ENCODE data around the gene NODAL. TPM values are rescaled to one million over a fixed set of nuclear protein-coding genes. Genes with fewer than 3 reads are reported as not detected.

The NODAL gene
- total RNA-seq, 1 donor from 2014 or later = not detected

DNA sequence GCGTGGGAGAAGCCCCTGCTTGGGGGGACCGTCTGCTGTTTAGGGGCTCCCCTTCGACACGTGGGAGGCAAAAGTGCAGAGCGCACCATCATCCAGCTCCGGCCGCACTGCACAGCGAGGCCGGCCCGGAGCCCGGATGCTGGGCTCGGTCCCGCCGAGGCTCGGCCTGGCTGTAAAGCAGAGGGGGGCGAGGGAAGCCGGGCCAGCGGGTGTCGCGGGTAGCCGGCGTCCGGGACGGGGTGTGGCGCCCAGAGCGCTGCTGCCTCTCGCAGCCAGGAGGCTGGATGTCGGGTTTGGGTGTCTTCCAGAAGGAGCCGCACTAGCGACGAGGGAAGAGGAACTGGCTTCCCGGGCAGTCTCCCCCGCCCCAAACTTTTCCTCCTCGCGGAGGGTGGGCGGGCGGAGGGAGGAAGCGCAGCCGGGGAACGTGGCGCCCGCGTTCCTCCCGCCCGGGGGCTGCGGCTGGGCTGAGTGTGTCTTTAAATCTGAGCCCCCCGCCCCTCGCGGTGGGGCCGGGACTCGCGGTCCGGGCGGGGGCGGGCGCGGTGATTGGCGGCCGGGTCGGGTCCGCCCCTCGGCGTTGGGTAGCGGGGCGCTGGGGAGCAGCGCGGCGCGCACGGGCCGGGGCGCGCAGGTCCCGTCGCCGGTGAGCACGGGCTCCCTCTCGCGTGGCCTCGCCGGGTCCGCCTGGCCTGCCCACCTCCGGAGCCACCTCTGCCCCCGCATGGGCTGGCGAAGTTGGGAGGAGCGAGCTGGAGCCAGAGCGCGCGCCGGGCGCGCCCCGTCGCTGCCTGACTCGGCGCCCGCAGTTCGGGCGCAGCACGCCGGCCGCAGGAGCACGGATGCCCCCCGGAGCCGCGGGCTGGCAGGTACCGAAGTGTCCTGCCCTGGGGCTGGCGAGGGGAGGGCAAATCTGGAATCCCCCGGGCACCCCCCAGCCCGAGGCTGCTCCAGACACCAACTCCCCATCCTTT lies 37.0 kb upstream of the NODAL start, which contains the start of gene PALD1:
Gene PALD1, plus strand, starts transcription at position 577 of the 974 bp plus-strand sequence. CDS start 47,185 bp downstream, outside the sequence.
- no peaks in the 10 kb centered on the region for H3K9me3 Mint-ChIP-seq
- TF ChIP-seq, protein P1, sequence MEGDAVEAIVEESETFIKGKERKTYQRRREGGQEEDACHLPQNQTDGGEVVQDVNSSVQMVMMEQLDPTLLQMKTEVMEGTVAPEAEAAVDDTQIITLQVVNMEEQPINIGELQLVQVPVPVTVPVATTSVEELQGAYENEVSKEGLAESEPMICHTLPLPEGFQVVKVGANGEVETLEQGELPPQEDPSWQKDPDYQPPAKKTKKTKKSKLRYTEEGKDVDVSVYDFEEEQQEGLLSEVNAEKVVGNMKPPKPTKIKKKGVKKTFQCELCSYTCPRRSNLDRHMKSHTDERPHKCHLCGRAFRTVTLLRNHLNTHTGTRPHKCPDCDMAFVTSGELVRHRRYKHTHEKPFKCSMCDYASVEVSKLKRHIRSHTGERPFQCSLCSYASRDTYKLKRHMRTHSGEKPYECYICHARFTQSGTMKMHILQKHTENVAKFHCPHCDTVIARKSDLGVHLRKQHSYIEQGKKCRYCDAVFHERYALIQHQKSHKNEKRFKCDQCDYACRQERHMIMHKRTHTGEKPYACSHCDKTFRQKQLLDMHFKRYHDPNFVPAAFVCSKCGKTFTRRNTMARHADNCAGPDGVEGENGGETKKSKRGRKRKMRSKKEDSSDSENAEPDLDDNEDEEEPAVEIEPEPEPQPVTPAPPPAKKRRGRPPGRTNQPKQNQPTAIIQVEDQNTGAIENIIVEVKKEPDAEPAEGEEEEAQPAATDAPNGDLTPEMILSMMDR (IDR thresholded peaks at IDR 0.05) = no peak
- no peaks in the 10 kb centered on the region for H3K27me3 Mint-ChIP-seq
- intact Hi-C loops (cut with micrococcal nuclease) = loop anchor here (2.0 to 5.0 kb wide), 2 partner anchors 16 to 59 kb away; no protein-coding TSS in a partner anchor
- ATAC-seq (ENCODE audit: low read depth) (peak; percentile 29), DNase-seq (peak; percentile 41)
- ChIA-PET POLR2A (interaction anchor here (0.6 to 2.6 kb wide), 2 partner anchors 16 to 405 kb away, joined by 6 to 19 read pairs; no protein-coding TSS in a partner anchor), CTCF (interaction anchor here (1.0 kb wide), 1 partner anchor 30 kb away, joined by 3 read pairs; no protein-coding TSS in a partner anchor)
- peak within 1 kb of the TSS; percentile 81 for H3K4me3 Mint-ChIP-seq
- H3K27ac Mint-ChIP-seq = peak within 1 kb of the TSS; percentile 68
- H3K36me3 Mint-ChIP-seq (ENCODE audit: low read depth) = no peaks in the 10 kb centered on the region
- H3K4me1 Mint-ChIP-seq = peaks cover 51% of the 10 kb centered on the region

- intact Hi-C loops (cut with micrococcal nuclease) = loop anchor here (2.0 to 5.0 kb wide), 3 partner anchors 17 to 60 kb away; no protein-coding TSS in a partner anchor
- Mint-ChIP-seq H3K27me3 (no peaks in the 10 kb centered on the region), H3K4me1 (peaks cover 46% of the 10 kb centered on the region), H3K36me3 (ENCODE audit: low read depth) (no peaks in the 10 kb centered on the region), H3K4me3 (peak overlapping the region; percentile 81), H3K9me3 (no peaks in the 10 kb centered on the region), H3K27ac (peak overlapping the region; percentile 56)
- POLR2A ChIA-PET = interaction anchor here (1.7 to 2.6 kb wide), 2 partner anchors 13 to 16 kb away, joined by 10 to 19 read pairs; no protein-coding TSS in a partner anchor
- CTCF ChIA-PET = interaction anchor here (2.0 kb wide), 1 partner anchor 16 kb away, joined by 10 read pairs; no protein-coding TSS in a partner anchor
- TF ChIP-seq, protein P1 (IDR thresholded peaks at IDR 0.05) = no peak
- ATAC-seq (ENCODE audit: low read depth) (peak; percentile 58), DNase-seq (peak; percentile 49)
These were observed 36.2 kb upstream of the NODAL start for GRCh38 chr10:70477661-70478162.

- intact Hi-C loops (cut with micrococcal nuclease) = loop anchor here (2.0 to 5.0 kb wide), 2 partner anchors 36 to 61 kb away; no protein-coding TSS in a partner anchor
These were observed 35.0 kb upstream of the NODAL start for GRCh38 chr10:70476249-70477035.

GRCh38 chr10:70475661-70476060 lies 34.2 kb upstream of the NODAL start:
- TF ChIP-seq, protein P1 (IDR thresholded peaks at IDR 0.05) = no peak
- peaks cover 30% of the 10 kb centered on the region for H3K4me1 Mint-ChIP-seq
- DNase-seq (no peak), ATAC-seq (ENCODE audit: low read depth) (no peak)
- intact Hi-C loops (cut with micrococcal nuclease) = loop anchor here (2.0 to 5.0 kb wide), 2 partner anchors 37 to 62 kb away; no protein-coding TSS in a partner anchor
- H3K9me3 Mint-ChIP-seq = no peaks in the 10 kb centered on the region
- POLR2A ChIA-PET = no interaction called here
- no peaks in the 10 kb centered on the region for H3K27me3 Mint-ChIP-seq
- no peaks in the 10 kb centered on the region for H3K36me3 Mint-ChIP-seq (ENCODE audit: low read depth)
- no peak overlapping the region for H3K27ac Mint-ChIP-seq
- CTCF ChIA-PET = interaction anchor here (2.0 kb wide), 1 partner anchor 14 kb away, joined by 10 read pairs; no protein-coding TSS in a partner anchor
- no peak overlapping the region for H3K4me3 Mint-ChIP-seq

More at GRCh38 chr10:70476249-70477035, 35.0 kb upstream of the NODAL start:
- POLR2A ChIA-PET = interaction anchor here (1.7 kb wide), 1 partner anchor 14 kb away, joined by 10 read pairs; no protein-coding TSS in a partner anchor
- CTCF ChIA-PET = interaction anchor here (2.0 kb wide), 1 partner anchor 15 kb away, joined by 10 read pairs; no protein-coding TSS in a partner anchor
- no peaks in the 10 kb centered on the region for H3K36me3 Mint-ChIP-seq (ENCODE audit: low read depth)
- TF ChIP-seq, protein P1 (IDR thresholded peaks at IDR 0.05) = no peak
- no peak overlapping the region for H3K27ac Mint-ChIP-seq
- H3K4me3 Mint-ChIP-seq = no peak overlapping the region
- no peaks in the 10 kb centered on the region for H3K27me3 Mint-ChIP-seq
- no peak for ATAC-seq (ENCODE audit: low read depth)
- H3K9me3 Mint-ChIP-seq = no peaks in the 10 kb centered on the region
- H3K4me1 Mint-ChIP-seq = peaks cover 38% of the 10 kb centered on the region
- no peak for DNase-seq

All from activated B cell treated with CpG ODN at 0.5 μM for 24 hours (primary cell).